HG02571 (cell line): ENCODE measurements around the gene PRPF38B.
"Not testable (repeated sequence)": the region's sequence is repeated elsewhere in the genome, so short reads cannot be mapped to it uniquely, and the experiment has no call there.

Experiments used
- ATAC-seq: cut with Tn5 transposase; IDR thresholded peaks from one replicate; pipeline ENCODE4 v1.9.1; 2021; ENCODE audit warnings: mild to moderate bottlenecking, moderate library complexity; ENCODE audit not compliant: unreplicated experiment

PRPF38B gene

GRCh38 chr1:108678706-108679105, 13.4 kb upstream of the PRPF38B start:
- no peak for ATAC-seq

- ATAC-seq = no peak
Measured at GRCh38 chr1:108679586-108680213, 12.4 kb upstream of the PRPF38B start.

GRCh38 chr1:108681701-108682100, 10.4 kb upstream of the PRPF38B start:
- not testable (repeated sequence) for ATAC-seq

GRCh38 chr1:108685529-108685928, 6.6 kb upstream of the PRPF38B start:
- no peak for ATAC-seq

- no peak for ATAC-seq
Measured at GRCh38 chr1:108686614-108687313, 5.3 kb upstream of the PRPF38B start.

- no peak for ATAC-seq
Measured at GRCh38 chr1:108691128-108691941, 775 bp upstream of the PRPF38B start.

- peak; percentile 56 for ATAC-seq
Measured at GRCh38 chr1:108692724-108693655, 880 bp downstream of the PRPF38B start.

- no peak for ATAC-seq
Measured at GRCh38 chr1:108695535-108695934, 3.4 kb downstream of the PRPF38B start.

- no peak for ATAC-seq
Measured at GRCh38 chr1:108699375-108700332, 7.5 kb downstream of the PRPF38B start.

GRCh38 chr1:108701176-108701849, 9.2 kb downstream of the PRPF38B start:
- ATAC-seq = no peak

- ATAC-seq = not testable (repeated sequence)
Measured at GRCh38 chr1:108702109-108702508, 10.0 kb downstream of the PRPF38B start.

GRCh38 chr1:108703939-108704338, 11.8 kb downstream of the PRPF38B start:
- no peak for ATAC-seq

GRCh38 chr1:108704496-108704895, 12.4 kb downstream of the PRPF38B start:
- no peak for ATAC-seq

- no peak for ATAC-seq
Measured at GRCh38 chr1:108706643-108707042, 14.5 kb downstream of the PRPF38B start.

- ATAC-seq = no peak
Measured at GRCh38 chr1:108708691-108709660, 16.9 kb downstream of the PRPF38B start.

- ATAC-seq = no peak
Measured at GRCh38 chr1:108712606-108713150, 20.6 kb downstream of the PRPF38B start, which contains the start of gene FNDC7. TSS of gene FNDC7 (plus strand) at chr1:108712908. CDS start at chr1:108712934, 26 bp downstream.

- no peak for ATAC-seq
Measured at GRCh38 chr1:108715932-108716331, 23.8 kb downstream of the PRPF38B start.
